HG03103 (cell line): ENCODE data around the gene TMED3.

Experiments used
- ATAC-seq: cut with Tn5 transposase; IDR thresholded peaks from one replicate; pipeline ENCODE4 v1.9.1; 2021; ENCODE audit warnings: low read depth; ENCODE audit not compliant: unreplicated experiment

The TMED3 gene

DNA sequence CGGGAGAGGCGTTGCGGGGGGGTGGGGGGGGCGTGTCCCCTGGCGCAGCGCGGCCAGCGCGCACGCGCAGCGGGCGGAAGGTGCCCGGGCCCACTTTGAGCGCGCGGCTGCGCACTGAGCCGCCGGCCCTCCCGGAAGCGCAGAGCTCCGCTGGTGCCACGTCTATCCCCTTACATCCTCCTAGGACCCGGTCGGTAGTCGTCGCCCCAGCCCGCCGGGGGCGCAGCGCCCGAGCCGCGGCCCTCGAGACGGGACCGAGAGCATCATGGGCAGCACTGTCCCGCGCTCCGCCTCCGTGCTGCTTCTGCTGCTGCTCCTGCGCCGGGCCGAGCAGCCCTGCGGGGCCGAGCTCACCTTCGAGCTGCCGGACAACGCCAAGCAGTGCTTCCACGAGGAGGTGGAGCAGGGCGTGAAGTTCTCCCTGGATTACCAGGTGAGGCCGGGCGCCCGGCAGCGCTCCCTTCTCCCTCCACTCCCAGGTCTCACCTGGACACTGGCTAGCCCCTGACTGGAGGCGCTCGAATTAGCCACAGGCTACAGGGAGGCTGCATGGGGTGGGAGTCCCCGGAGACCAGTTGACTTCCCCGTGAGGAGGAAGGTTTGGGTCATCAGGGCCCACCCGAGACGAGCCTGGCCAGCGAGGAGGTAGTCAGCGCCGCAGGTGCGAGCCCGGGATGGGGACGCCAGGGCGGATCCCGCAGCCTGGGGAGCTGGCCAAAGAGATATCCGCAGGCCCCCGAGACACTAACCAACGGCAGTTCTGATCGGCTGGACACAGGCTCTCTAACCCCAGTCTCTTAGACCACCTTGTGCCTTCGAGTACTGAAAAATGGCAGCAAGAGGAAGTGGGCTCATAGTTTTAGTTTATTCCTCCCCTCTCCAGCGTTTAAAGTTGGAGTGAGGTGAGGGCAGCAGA is at the start of gene TMED3:
Gene TMED3, plus strand, starts transcription at position 128 of the 916 bp plus-strand sequence. Its CDS starts 138 bp downstream, at position 266.
- ATAC-seq: peak; percentile 80

DNA sequence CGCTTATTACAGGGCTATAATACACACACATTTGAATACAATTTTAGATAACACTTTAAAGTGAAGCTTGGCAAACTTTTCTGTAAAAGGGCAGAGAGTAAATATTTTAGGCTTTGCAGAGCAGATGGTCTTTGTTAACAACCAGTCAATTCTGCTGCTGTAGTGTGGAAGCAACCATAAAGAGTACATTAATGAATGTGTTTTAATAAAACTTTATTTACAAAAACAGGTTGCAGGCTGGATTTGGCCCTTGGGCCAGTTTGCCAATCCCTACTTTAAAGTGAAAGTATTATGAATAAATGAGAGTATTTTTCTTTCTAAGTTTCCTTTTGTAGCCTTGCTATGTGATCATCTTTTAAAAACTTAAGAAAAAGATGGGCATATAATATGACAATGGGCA is 49.1 kb upstream of the TMED3 start:
- no peak for ATAC-seq

DNA sequence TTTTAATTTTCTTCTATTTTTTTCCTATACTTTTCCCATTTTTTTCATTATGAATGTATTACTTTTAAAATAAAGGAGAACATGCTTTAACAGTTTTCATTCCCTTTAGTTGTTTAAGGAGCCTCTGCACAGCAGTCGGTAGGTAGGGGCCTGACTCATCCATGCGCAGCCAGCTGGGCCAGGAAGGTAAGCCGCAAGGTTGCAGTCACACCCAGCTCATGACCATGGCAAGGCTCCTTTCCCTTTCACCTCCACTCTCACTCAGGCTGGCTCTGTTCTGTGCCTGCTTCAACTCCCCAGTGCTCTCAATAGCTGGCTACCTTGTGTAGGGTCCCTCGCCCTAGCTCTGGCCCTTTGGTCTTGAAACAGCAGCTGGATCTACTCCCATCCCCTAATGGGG is 45.7 kb upstream of the TMED3 start:
- ATAC-seq: no peak

DNA sequence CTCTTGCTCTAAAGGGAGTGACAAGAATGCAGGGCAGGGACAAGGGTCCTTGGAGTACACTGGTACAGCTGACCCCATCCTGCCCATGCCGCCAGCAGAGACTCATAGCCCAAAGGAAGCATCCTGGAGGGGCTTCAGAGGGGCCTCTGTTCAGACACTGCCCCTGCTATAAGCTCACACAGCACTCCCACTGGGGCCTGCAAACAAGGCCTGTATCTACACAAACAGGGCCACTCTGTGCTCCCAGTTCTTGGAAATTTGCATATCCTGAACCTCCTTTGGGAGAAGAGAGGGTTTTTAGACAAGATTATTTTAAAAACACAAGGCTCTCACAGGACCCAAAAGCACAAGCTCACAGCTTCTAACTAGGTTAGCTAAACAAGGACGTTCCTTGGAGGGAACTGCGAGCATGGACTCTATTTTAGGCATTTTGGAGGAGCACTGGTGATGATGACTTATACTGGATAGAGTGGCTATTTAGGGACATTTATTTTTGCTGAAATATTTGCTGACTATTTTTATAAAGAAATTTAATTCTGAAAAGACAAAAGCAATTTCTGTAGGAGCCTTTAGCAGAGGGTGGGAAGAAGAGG is 44.8 kb upstream of the TMED3 start:
- no peak for ATAC-seq

DNA sequence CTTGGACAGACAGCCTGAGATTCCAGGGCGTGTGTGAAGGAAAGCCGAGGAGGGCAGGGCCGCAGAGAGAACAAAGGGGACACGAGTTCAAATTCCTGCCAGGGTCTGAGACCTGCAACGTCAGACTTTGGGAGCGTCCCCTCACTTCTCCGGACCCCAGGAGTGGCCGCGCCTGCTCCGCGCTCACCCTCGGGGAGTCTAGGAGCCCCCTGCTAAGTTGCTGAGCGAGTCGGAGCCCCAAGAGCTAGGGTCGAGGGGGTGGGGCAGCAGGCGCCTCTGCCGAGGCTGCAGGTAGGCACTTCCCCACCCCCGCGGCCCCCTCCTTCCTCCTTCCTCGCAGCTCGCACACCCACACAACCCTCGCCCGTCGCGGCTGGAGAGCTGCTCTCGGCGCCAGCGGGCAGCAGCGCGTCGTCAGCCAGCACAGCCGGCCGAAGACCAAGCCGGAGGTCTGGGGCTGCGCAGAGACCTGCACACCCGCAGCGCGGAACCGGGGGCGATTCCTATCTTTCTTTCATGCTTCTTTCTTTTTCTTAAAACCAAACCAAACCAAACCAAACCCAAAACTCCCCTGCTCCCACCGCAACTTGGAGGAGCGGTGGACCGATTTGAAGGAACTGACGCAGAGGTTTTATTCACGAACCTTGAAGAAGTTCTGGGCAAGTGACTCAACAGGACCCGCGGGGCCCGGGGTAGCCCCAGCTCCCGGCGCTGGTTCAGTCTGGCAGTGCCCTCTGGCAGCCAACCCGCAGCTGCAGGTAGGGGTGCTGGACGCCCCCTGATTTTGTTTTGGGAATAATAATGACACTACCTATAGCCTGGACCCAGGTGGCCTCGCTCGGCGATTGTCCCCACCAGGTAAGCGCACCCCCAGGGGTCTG is 28.3 kb upstream of the TMED3 start, which contains the start of gene ANKRD34C:
Gene ANKRD34C, plus strand, starts transcription at position 352 of the 881 bp plus-strand sequence. CDS start 10,563 bp downstream, outside the sequence.
- ATAC-seq: no peak

DNA sequence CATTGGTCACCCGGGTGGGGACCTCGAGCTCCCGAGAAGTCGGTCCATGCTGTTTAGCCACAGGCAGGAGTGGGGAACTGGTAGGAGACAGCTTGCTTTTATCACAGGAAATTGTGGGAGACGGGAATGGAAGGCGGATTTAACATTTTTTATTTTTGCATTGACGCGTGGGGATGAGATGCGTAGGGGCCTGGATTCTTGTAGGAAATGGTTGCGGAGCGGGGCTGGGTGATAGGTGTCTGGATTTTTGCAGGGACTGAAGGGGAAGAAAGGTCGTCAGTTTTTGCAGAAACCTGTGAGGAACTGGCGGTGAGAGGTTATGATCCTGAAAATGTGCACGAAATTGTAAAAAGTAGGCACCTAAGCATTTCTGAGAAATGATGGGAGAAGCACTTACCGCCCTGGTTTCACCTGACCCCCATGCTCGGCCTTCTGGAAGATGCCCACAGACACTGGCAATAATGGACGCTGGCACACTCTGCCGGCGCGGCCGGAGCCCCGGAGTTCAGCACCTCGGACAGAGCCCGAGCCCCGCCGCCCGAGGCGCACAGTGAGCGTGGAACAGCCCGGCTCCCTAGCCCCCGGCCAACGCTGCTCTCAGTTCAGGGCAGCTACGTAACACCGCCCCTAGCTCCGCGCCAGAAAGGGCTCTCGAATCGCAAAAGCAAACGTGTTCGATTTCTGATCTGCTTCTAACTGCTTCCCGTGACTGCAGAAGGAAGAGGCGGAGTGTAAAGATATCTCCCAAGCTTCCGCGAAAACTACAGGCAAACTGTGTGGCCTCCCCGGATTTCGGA is 27.5 kb upstream of the TMED3 start:
- ATAC-seq: no peak

DNA sequence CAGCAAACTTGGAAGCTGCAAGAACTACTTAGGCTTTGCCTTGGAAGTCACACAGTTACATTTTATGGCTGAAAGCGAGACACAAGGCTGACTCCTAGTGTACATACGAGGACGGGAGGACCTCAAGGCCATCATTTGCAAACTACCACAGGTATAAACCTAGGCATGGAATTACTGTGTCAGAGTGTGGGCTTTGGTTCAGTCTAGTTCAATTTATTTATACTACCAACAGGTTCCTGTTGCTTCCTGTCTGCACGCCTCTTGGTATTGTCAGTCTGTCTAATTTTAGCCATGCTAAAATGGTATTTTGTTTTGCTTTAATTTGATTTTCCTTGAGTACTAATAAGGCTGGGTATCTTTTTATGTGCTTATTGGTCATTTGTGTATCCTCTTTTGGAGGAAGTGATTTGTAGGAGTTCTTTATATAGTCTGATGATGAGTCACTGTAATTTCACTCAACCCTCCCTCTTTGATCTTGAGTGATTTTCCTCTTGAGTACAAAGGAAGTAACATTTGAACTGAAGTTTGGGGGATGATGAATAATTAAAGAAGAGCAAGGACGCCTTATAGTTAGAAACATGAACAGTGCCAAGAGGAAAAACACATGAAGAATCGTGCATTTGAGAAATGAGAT is 20.2 kb upstream of the TMED3 start:
- ATAC-seq: no peak

DNA sequence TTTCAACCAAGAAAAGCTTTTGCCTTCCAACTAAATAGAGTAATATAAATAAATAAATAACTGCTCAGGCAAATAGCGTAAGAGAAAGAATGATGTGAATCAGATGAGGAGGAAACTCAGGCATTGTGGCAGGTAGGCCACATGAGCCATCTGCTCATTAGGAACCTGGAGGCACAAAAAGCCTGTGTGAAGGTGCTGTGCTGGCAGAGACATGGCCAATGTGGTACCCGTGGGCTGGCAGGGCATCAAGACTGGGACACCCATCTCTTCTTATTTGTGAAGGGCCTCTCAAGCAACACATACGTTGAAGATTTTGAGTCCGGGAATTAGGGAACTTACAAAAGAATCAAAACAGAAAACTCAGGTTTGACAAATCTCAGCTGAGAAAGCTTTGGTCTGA is 18.9 kb upstream of the TMED3 start:
- ATAC-seq: no peak

DNA sequence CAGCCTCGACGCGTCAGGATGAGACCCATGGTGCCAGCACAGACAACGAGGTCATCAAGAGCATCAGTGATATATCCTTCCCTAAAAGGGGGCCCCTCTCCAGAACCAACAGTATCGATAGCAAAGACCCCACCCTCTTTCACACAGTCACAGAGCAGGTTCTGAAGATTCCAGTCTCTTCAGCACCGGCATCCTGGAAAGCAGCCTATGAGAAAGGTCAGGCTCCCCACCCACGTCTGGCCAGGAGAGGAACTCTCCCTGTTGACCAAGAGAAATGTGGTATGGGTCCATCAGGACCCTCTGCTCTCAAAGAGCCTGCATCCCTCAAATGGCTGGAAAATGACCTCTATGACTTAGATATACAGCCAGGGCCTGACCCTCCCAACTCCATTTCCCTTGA is 16.8 kb upstream of the TMED3 start:
- no peak for ATAC-seq

DNA sequence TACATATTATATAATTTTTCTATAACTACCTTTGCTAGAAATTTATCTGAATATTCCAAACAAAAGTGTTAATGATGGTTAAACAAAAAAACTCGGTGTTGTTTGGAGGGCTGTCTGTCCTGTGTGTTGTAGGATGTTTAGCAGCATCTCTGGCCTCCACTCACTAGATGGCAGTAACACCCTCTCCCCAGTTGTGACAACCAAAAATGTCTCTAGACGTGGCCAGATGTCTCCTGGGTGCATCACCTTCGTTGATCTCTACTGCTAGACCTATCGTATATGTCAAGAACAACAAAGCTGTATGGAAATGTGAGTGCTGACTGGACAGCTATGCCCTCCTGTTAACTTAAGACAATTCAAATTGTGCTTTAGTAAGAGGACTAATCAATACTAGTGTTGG is 14.3 kb upstream of the TMED3 start:
- no peak for ATAC-seq

DNA sequence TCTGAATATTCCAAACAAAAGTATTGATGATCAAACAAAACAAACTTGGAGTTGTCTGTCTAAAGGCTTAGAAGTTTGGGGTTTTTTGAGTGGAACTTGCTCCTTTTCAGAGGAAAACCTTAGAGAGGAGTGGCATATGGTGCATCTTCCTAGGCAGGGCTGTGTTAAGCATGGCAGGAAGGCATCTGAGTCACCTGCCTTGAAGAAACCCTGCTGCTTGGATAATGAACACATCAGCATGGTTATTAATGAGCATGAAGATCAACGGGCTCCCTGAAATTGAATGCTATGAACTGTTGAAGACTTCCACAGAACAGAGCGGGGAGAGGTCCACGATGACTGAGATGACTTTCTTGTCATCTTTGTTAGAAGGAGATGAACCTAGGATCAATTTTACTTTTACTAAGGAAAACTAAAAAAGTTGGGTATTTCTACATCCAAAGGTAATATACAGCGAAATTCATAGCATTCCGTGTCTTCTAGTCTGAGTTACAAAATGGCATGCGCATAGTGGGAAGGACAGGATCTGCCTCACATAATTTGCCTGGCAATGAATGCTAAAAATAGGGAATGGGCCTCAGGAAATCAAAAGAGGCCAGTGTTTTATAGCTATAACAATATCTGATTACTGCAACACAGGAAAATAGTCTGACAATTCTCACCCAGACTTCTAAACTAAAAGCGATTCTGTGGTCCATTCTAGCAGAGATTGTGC is 11.6 kb upstream of the TMED3 start:
- ATAC-seq: no peak

DNA sequence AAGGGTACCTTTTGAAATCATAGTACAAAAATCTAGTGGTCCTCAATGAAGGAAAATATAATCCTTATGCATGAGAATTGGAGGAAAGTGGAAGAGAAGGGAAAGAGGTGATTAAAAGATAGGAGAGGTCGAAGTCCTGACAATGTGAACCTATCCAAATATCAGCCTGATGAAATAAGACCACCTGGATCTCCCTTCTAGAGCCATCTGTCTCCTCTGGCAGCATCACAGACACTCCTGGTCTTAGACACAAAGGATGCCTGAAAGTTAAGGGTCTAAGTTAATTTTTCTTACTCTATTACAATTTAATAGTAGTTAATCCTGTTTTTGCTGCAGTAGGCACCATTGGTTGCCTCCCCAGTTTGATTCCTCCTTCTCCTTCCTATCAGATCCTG is 11.1 kb upstream of the TMED3 start:
- ATAC-seq: no peak

DNA sequence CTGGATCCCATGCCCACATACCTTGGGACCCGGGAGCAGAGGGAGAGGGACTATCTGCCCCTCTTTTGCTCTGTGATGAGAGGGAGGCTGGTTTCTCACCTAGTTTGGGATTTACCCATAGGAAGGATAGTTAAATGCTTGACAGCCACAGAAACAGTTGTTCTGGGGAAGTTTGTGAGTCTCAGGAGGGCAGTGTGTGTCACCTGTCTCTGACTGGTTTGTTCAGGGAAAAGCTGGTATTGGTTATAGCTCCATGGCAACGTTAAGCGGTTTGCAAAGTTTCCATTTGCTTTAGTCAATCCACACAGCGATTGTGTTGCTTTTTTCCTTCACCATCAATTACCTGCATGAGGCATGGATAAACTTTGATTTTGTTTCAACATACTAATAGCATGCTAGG is 3.7 kb upstream of the TMED3 start:
- no peak for ATAC-seq

DNA sequence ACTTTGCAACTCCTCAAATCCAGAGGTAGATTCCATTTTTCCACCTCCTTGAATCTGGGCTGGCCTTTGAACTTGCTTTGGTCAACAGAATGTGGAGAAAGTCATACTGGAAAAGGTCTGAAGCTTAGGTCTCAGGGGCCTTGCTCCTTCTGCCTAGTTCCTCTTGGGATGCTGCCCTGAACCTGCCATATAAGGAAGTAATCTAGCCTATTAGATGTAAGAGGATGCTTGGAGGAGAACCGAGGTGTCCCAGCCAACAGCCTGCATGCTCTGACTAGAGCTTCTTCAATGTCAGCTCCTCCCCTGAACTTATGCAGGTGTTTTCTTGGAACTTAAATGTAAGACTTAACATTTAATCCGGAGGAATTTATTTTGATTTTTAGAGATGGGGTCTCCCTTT is 2.0 kb upstream of the TMED3 start:
- ATAC-seq: no peak

DNA sequence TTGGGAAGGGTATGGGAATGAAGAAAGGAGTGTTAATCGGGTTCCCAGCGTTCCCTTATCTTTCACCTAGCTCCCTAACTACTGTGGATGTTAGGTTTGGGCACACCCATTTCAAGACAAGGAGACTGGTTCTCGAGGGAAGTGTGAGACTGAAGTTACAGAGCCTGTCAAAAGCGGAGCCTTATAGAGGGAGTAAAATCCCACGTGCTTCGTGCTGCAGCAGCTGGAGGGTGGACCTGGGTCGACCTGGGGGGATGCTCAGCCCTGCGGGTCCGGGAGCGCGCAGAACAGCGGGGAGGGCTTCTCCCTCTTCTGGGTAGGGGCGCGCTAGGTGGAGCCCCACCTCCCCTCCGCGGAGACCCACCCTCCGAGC is 314 bp upstream of the TMED3 start:
- peak; percentile 25 for ATAC-seq

DNA sequence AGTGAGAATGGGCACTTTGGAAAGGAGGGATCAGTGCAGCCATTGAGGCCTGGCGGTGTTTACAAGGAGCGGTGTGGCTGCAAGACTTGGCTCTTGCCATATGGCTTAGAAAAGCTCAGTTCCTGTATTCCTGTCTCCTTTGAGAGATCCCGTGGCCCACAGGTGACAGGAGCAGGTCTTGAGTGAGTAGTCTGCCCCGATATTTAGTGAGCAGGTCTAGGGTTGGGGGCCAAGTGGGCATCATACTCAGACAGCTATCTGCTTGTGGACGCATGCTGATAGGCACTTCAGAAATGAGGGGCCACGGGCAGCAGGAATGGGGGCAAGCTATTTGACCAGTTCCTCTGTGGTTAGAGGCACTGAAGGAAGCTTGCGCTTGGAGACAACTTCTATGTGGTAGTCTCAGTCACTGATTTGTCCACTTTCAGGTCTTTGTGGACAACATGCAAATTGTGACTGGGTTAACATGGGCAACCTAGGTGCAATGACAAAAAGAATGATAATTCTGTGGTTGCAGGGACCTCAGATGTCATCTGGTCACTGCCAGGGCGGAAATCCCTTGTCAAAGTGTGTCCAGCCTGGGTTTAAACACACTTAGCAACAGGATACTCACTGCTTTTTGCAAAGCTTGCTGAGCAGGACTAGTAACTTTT is 1.1 kb downstream of the TMED3 start:
- ATAC-seq: no peak

DNA sequence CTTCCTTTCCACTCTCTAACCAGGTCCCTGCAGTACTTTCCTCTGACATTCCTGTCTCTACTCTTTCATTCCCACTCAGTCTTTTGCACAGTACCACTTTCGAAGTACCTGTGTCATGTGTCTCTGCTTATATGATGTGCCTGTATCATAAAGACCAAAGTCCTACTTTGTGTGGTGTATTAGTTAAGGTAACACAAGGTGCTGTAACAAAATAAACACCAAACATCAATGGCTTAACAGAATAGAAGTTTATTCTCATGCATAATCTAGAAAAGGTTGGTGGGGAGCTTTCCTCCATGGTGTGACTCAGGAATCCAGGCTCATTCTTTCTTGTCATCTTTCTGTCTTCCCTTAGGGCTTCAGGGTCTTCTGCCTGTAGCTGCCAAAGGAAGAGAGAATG is 3.3 kb downstream of the TMED3 start:
- ATAC-seq: no peak

DNA sequence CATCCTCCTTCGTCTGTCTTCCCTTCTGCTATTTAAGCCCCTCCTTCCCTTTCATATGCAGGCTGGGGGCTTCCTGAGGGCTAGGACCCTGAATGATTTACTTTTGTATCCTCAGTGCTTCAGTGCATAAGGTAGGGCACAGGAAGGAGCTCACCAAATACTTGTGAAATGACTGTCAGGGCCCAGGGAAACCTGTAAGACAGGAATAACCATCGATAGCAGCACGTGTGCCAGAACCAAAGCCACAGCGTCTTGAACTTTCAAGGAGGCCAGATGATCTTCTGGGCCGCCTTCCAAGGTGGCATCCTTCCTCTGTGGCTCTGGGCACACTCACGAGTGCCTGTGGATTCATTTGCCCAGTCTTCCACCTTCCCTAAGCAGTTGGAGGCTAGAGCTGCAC is 3.9 kb downstream of the TMED3 start:
- no peak for ATAC-seq
